Hepatocyte (in vitro differentiated cells): Measurements from ENCODE around the gene ARMC8.

ENCODE experiments used
- EZH2 ChIP-seq: fragments of 200-600 bp; sonication (generic); IDR thresholded peaks from 2 replicates; pipeline ENCODE4 v1.6.1; 2016; ENCODE audit warnings: antibody characterized with exemption, mild to moderate bottlenecking, borderline replicate concordance
- EZH2phosphoT487 ChIP-seq: fragments of 200-600 bp; sonication (generic); IDR thresholded peaks from one replicate; pipeline ENCODE4 v1.6.1; 2018; ENCODE audit warnings: antibody characterized with exemption, mild to moderate bottlenecking, low read depth, moderate library complexity; ENCODE audit not compliant: unreplicated experiment, severe bottlenecking
- TF ChIP-seq, protein P1 (sequence below): fragments of 200-600 bp; sonication (generic); IDR thresholded peaks from 2 replicates; pipeline ENCODE4 v1.5.1; 2016; ENCODE audit warnings: antibody characterized with exemption, mild to moderate bottlenecking; ENCODE audit not compliant: poor library complexity

- TF ChIP-seq, protein P1, sequence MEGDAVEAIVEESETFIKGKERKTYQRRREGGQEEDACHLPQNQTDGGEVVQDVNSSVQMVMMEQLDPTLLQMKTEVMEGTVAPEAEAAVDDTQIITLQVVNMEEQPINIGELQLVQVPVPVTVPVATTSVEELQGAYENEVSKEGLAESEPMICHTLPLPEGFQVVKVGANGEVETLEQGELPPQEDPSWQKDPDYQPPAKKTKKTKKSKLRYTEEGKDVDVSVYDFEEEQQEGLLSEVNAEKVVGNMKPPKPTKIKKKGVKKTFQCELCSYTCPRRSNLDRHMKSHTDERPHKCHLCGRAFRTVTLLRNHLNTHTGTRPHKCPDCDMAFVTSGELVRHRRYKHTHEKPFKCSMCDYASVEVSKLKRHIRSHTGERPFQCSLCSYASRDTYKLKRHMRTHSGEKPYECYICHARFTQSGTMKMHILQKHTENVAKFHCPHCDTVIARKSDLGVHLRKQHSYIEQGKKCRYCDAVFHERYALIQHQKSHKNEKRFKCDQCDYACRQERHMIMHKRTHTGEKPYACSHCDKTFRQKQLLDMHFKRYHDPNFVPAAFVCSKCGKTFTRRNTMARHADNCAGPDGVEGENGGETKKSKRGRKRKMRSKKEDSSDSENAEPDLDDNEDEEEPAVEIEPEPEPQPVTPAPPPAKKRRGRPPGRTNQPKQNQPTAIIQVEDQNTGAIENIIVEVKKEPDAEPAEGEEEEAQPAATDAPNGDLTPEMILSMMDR, result no peak
- TF ChIP-seq EZH2 (no peak), EZH2phosphoT487 (no peak)
Observed at GRCh38 chr3:138310494-138310893, 123.4 kb downstream of the ARMC8 start.
